Type B pancreatic cell (in vitro differentiated cells): ENCODE measurements around the gene SYPL1. TPM values are rescaled to one million over a fixed set of nuclear protein-coding genes. Genes with fewer than 3 reads are reported as not detected.

Experiments used
- DNase-seq: peaks from one replicate; pipeline ENCODE4 v3.0.0; 2021; ENCODE audit warnings: mixed read lengths; ENCODE audit not compliant: unreplicated experiment; ENCODE audit errors: extremely low spot score
- H3K27ac Mint-ChIP-seq: 2 replicates; pipeline ENCODE4 v1.8.0; 2021; ENCODE audit warnings: mild to moderate bottlenecking, mixed read lengths
- H3K27me3 Mint-ChIP-seq: 2 replicates; pipeline ENCODE4 v1.8.0; 2021; ENCODE audit warnings: mixed read lengths
- H3K36me3 Mint-ChIP-seq: 2 replicates; pipeline ENCODE4 v1.8.0; 2021; ENCODE audit warnings: mixed read lengths
- H3K4me1 Mint-ChIP-seq: one replicate; pipeline ENCODE4 v1.8.0; 2021; ENCODE audit warnings: mixed read lengths; ENCODE audit not compliant: unreplicated experiment
- H3K4me3 Mint-ChIP-seq: 2 replicates; pipeline ENCODE4 v1.8.0; 2021; ENCODE audit warnings: mild to moderate bottlenecking, mixed read lengths
- H3K9me3 Mint-ChIP-seq: 2 replicates; pipeline ENCODE4 v1.8.0; 2021; ENCODE audit warnings: mixed read lengths
- total RNA-seq: library from RNA; stranded (reverse); gene quantifications from 2 replicates; pipeline ENCODE4 v1.2.1, GENCODE V29; 2021; ENCODE audit warnings: low replicate concordance
- TF ChIP-seq, protein P1 (sequence below): fragments of 200-600 bp; sonication (generic); conservative IDR thresholded peaks from 2 replicates; pipeline ENCODE4 v1.5.0; 2021; ENCODE audit warnings: antibody characterized with exemption, mild to moderate bottlenecking

SYPL1 gene
- total RNA-seq, 1 donor from 2014 or later, result 59.0 TPM

DNA sequence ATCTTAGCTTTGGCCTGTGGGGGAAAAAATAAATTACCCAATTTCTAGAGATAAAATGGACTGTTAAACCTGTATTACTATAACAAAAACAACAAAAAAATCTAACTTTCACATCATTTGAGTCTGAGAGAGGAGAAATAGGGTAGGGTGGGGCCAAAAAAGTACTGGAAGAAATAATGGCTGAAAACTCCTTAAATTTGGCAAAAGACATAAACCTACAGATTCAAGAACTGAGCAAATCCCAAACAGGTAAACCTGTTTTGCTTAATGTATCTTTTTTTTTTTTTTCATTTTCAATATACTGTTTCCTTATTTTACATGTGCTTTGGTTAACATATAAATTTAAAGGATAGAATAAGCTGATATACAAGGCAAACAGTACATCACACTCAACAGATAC is 27.1 kb downstream of the SYPL1 start:
- H3K9me3 Mint-ChIP-seq, result no peaks in the 10 kb centered on the region
- TF ChIP-seq, protein P1, sequence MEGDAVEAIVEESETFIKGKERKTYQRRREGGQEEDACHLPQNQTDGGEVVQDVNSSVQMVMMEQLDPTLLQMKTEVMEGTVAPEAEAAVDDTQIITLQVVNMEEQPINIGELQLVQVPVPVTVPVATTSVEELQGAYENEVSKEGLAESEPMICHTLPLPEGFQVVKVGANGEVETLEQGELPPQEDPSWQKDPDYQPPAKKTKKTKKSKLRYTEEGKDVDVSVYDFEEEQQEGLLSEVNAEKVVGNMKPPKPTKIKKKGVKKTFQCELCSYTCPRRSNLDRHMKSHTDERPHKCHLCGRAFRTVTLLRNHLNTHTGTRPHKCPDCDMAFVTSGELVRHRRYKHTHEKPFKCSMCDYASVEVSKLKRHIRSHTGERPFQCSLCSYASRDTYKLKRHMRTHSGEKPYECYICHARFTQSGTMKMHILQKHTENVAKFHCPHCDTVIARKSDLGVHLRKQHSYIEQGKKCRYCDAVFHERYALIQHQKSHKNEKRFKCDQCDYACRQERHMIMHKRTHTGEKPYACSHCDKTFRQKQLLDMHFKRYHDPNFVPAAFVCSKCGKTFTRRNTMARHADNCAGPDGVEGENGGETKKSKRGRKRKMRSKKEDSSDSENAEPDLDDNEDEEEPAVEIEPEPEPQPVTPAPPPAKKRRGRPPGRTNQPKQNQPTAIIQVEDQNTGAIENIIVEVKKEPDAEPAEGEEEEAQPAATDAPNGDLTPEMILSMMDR, result no peak
- no peak for DNase-seq
- no peak overlapping the region for H3K27ac Mint-ChIP-seq
- no peaks in the 10 kb centered on the region for H3K4me1 Mint-ChIP-seq
- H3K36me3 Mint-ChIP-seq, result peaks cover 8% of the 10 kb centered on the region
- no peak overlapping the region for H3K4me3 Mint-ChIP-seq
- H3K27me3 Mint-ChIP-seq, result no peaks in the 10 kb centered on the region

DNA sequence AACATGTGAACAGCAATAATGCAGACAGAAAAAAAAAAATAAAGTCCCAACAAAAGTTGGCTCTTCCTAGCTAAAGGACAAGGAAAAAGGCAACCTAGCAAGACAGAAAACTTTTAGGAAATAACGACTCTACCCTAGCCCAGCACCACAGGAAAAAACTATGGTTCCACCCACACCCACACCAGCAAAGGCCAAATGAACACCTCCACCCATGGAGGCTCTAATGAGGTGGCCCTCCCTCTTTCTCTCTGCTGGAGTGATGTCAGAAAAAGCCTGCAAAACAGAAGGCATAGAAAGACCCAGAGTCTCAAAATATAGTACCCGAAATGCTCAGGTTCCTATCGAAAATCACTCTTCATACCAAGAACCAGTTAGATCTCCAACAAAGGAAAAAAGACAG is 28.4 kb downstream of the SYPL1 start:
- Mint-ChIP-seq H3K4me1 (no peaks in the 10 kb centered on the region), H3K4me3 (no peak overlapping the region), H3K27me3 (no peaks in the 10 kb centered on the region), H3K27ac (no peak overlapping the region), H3K9me3 (no peaks in the 10 kb centered on the region), H3K36me3 (peaks cover 5% of the 10 kb centered on the region)
- no peak for DNase-seq
- TF ChIP-seq, protein P1, result no peak

DNA sequence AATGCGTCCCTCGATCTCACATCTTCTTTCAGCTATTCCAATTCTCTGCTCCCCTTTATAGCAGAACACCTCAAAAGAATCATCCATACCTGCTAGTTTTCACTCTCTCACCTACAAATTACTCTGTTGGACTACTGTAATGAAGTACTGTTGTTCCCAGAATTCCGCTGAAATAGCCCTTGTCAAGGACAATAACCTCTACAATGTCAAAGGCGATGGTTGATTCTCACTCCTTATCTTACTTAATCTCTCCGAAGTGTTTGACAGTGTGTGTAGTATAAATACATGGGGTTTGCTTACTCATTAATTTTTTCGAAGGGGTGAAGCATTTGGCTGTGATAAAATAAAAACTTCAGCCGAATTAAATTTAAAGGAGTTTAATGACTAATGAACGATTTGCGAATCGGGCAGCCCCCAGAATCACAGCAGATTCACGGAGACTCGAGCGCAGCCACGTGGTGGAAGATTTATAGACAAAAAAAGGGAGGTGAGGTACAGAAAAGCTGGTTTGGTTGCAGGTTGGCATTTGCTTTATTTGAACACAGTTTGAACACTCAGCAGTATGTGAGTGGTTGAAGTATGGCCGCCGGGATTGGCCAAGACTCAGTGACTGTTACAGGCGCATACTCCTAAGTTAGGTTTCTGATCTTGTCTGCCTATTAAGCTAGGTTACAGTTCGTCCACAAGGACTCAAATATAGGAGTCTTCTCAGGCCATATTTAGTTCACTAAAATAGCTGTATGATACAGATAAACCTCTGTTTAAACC is 29.8 kb downstream of the SYPL1 start:
- H3K9me3 Mint-ChIP-seq, result no peaks in the 10 kb centered on the region
- no peak for DNase-seq
- H3K4me1 Mint-ChIP-seq, result no peaks in the 10 kb centered on the region
- H3K4me3 Mint-ChIP-seq, result no peak overlapping the region
- no peaks in the 10 kb centered on the region for H3K27me3 Mint-ChIP-seq
- no peaks in the 10 kb centered on the region for H3K36me3 Mint-ChIP-seq
- no peak overlapping the region for H3K27ac Mint-ChIP-seq
- TF ChIP-seq, protein P1, result no peak

DNA sequence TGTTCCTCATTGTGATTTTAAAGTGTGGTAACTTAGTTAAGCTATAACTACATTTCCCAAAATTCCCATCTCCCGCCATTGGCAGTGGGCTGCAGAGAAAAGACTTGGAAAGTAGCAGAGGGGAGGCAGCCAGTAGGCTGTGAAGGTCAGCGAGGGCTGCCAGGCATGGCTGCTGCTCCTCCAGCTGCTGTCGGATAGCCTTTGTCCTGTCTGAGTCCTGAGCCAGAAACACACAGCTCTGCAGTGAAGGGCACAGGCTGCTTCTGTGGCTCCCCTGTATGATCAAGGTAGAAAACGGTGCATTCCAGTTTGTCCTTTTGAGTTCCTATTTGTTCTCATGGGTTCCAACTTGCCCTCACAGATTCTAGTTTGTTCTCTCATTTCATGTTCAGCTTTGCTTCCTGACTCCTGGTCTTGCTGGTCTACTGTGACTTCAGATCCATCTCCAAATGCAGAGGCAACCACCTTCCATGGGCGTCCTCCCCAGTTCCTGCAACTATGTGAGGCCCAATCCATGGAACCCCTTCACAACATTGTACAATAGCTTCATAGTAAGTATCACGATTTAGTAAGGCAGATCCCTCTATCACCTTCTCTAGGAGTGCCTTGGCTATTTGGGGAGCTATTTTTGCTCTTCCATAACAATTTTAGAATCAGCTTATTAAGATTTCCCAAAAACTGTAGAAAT is 31.7 kb downstream of the SYPL1 start:
- DNase-seq, result no peak
- Mint-ChIP-seq H3K27ac (no peak overlapping the region), H3K27me3 (no peaks in the 10 kb centered on the region), H3K36me3 (no peaks in the 10 kb centered on the region), H3K4me3 (no peak overlapping the region), H3K9me3 (no peaks in the 10 kb centered on the region), H3K4me1 (no peaks in the 10 kb centered on the region)
- TF ChIP-seq, protein P1, result no peak

DNA sequence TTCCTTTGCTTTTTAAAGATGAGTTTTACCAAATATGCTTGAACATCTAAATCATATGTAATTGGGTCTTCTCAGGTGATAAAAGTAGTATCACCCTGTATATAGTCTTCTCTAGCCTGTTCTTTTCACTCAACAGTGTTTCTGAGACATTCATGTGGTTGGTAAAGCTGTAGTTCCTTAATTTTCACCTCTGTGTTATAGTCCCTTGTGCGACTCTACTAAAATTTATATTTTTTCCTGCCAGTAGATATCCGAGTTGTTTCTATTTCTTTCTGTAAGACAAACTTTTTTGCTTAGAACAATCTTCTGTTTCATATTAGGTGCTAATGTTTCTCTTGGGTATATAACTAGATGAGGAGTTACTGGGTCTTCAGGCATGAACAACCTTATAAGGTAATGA is 35.6 kb downstream of the SYPL1 start:
- TF ChIP-seq, protein P1, result no peak
- DNase-seq, result no peak
- Mint-ChIP-seq H3K4me3 (no peak overlapping the region), H3K27ac (no peak overlapping the region), H3K27me3 (no peaks in the 10 kb centered on the region), H3K9me3 (no peaks in the 10 kb centered on the region), H3K4me1 (peaks cover 14% of the 10 kb centered on the region), H3K36me3 (no peaks in the 10 kb centered on the region)
